Limb (tissue), 2 donors: ENCODE results near the gene UBP1.
"Not testable (repeated sequence)": the region's sequence is repeated elsewhere in the genome, so short reads cannot be mapped to it uniquely, and the experiment has no call there.

ENCODE experiments used
- DNase-seq, 2 donors: peaks; one replicate each; pipeline ENCODE4 v3.0.0-alpha.2; 2016; ENCODE audit errors: extremely low spot score in 2 of 2

The UBP1 gene

GRCh38 chr3:33392144-33392543, 48.1 kb downstream of the UBP1 start:
- DNase-seq, result no peak

GRCh38 chr3:33391255-33391995, 48.8 kb downstream of the UBP1 start:
- no peak for DNase-seq

GRCh38 chr3:33389908-33390307, 50.3 kb downstream of the UBP1 start:
- no peak for DNase-seq

GRCh38 chr3:33388374-33389100, 51.7 kb downstream of the UBP1 start:
- DNase-seq, result no peak

GRCh38 chr3:33386631-33387030, 53.6 kb downstream of the UBP1 start:
- no peak for DNase-seq

- DNase-seq, result no peak
These were observed 54.8 kb downstream of the UBP1 start for GRCh38 chr3:33385423-33385822.

GRCh38 chr3:33383951-33384350, 56.3 kb downstream of the UBP1 start:
- DNase-seq, result no peak

GRCh38 chr3:33380653-33381052, 59.6 kb downstream of the UBP1 start:
- DNase-seq, result no peak

- no peak for DNase-seq
These were observed 62.3 kb downstream of the UBP1 start for GRCh38 chr3:33377931-33378330.

- DNase-seq, result no peak
These were observed 62.7 kb downstream of the UBP1 start for GRCh38 chr3:33377489-33377888.

GRCh38 chr3:33373082-33373437, 67.1 kb downstream of the UBP1 start:
- DNase-seq, result no peak

GRCh38 chr3:33372218-33373081, 67.8 kb downstream of the UBP1 start:
- DNase-seq, result peak; percentile 59 to 71

GRCh38 chr3:33364531-33365128, 75.6 kb downstream of the UBP1 start:
- no peak for DNase-seq

- no peak for DNase-seq
These were observed 76.1 kb downstream of the UBP1 start for GRCh38 chr3:33364060-33364459.

GRCh38 chr3:33363113-33363800, 76.9 kb downstream of the UBP1 start:
- no peak for DNase-seq

- no peak for DNase-seq
These were observed 79.9 kb downstream of the UBP1 start for GRCh38 chr3:33360136-33360825.

- DNase-seq, result no peak
These were observed 81.9 kb downstream of the UBP1 start for GRCh38 chr3:33358172-33358781.

GRCh38 chr3:33355611-33356010, 84.6 kb downstream of the UBP1 start:
- DNase-seq, result no peak

- DNase-seq, result no peak
These were observed 100.4 kb downstream of the UBP1 start for GRCh38 chr3:33339758-33340157.

- not testable (repeated sequence) for DNase-seq
These were observed 101.2 kb downstream of the UBP1 start for GRCh38 chr3:33338936-33339465.
